HepG2 (cell line): ENCODE measurements around the gene MROH2A. TPM values are rescaled to one million over a fixed set of nuclear protein-coding genes. Genes with fewer than 3 reads are reported as not detected.

Source experiments
- KAT7 ChIP-seq: IDR thresholded peaks from 2 replicates; pipeline ENCODE4 v1.6.1; 2018; ENCODE audit warnings: borderline replicate concordance, missing compliant biosample characterization
- MBD4 ChIP-seq: IDR thresholded peaks from 2 replicates; pipeline ENCODE4 v1.6.1; 2012; ENCODE audit warnings: low read length, inconsistent platforms, borderline replicate concordance
- SETDB1 ChIP-seq: sonication (generic); formaldehyde crosslinking; IDR thresholded peaks from 2 replicates; pipeline ENCODE4 v1.5.1; 2020; ENCODE audit warnings: missing genetic modification reagents, mild to moderate bottlenecking, borderline replicate concordance
- SUZ12 ChIP-seq: fragments of 150-350 bp; IDR thresholded peaks from 2 replicates; pipeline ENCODE4 v1.6.1; 2014; ENCODE audit warnings: low read depth, low read length
- TOE1 ChIP-seq: sonication (generic); formaldehyde crosslinking; IDR thresholded peaks from 2 replicates; pipeline ENCODE4 v1.4.0; 2020; ENCODE audit warnings: mild to moderate bottlenecking, missing genetic modification reagents
- ZEB1 ChIP-seq: IDR thresholded peaks from 2 replicates; pipeline ENCODE4 v1.6.1; 2012; ENCODE audit warnings: mild to moderate bottlenecking, low read depth, inconsistent platforms; ENCODE audit not compliant: insufficient replicate concordance
- ZMYM4 ChIP-seq: sonication (generic); formaldehyde crosslinking; IDR thresholded peaks from 2 replicates; pipeline ENCODE4 v1.8.1; 2023; ENCODE audit warnings: mild to moderate bottlenecking, missing genetic modification reagents
- ZNF12 ChIP-seq: sonication (generic); formaldehyde crosslinking; IDR thresholded peaks from 2 replicates; pipeline ENCODE4 v1.5.0; 2020; ENCODE audit warnings: missing genetic modification reagents
- ZNF616 ChIP-seq: sonication (generic); formaldehyde crosslinking; IDR thresholded peaks from 2 replicates; pipeline ENCODE4 v1.5.0; 2020; ENCODE audit warnings: low read depth, mild to moderate bottlenecking, missing genetic modification reagents
- polyA plus RNA-seq, 8 experiments: library from polyadenylated mRNA; depleted of rRNA in 3 of 8; stranded (reverse) in 7 of 8; unstranded in 1 of 8; fragments of >200 nt; fragmentation: Illumina TruSeq in 4 of 8; extraction: Trizol in 4 of 8; gene quantifications; 2 replicates each; pipeline versions ENCODE4 v1.2.1 to v1.2.3, GENCODE V29; 2011 to 2016; ENCODE audit warnings: low read depth in 4 of 8, missing spikeins in 1 of 8, mixed read lengths in 1 of 8; ENCODE audit not compliant: insufficient read depth in 1 of 8
- total RNA-seq, 5 experiments: library from RNA; depleted of rRNA; stranded (reverse); fragments of >200 nt; fragmentation: Illumina TruSeq; extraction: Trizol; gene quantifications; 2 replicates each; pipeline ENCODE4 v1.2.3, GENCODE V29; 2016; ENCODE audit warnings: low read depth in 1 of 5
- TF ChIP-seq, protein P1 (sequence below): sonication (generic); formaldehyde crosslinking; IDR thresholded peaks from 2 replicates; pipeline ENCODE4 v1.4.0; 2020; ENCODE audit warnings: missing genetic modification reagents
- TF ChIP-seq, protein P2 (sequence below), 2 experiments: sonication (generic) in 1 of 2; formaldehyde crosslinking in 1 of 2; IDR thresholded peaks; 2 replicates each; pipeline versions ENCODE4 v1.6.1 to v1.9.0; 2014 to 2022; ENCODE audit warnings: antibody characterized with exemption in 1 of 2, borderline replicate concordance in 1 of 2, inconsistent platforms in 1 of 2, low read depth in 1 of 2, missing genetic modification reagents in 1 of 2
- TF ChIP-seq, protein P3 (sequence below): sonication (generic); formaldehyde crosslinking; IDR thresholded peaks from 2 replicates; pipeline ENCODE4 v1.4.0; 2020; ENCODE audit warnings: missing genetic modification reagents, borderline replicate concordance

MROH2A gene
- total and polyA plus RNA-seq, 2 of the 13 experiments (the other 11 are each of a cell fraction or from before 2014, with no cell fraction given), result 0.03 to 0.04 TPM

DNA sequence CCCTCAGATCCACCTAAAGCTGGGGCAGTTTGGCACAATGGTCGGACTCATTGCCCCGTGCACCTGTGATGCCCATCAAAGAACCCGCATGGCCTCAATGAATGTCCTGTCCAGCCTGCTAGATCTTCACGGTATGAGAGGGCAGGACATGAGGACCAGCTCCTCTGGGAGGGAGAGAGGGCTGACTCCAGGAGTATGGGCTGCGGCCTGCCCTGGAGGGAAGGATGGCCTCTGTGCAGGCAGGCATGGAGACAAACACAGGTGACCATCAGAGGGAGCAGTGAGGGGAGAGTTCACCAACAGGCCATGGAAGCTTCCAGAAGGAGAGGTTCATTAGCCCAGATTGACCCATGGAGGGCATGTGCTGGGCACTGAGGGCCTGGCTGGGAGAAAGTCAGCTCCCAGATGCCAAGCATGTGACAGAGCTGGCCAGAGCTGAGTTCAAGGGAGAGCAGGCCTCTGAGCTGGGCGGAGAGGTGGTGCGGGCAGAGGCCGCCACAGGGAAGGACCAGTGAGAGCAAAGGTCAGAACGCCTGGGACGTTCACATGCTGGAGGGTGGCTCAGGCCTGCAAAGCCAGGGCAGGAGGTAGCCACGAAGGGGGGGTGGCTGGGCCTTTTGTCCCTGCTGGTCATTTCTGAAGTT is 40.0 kb downstream of the MROH2A start (continued):
- TF ChIP-seq, protein P1, sequence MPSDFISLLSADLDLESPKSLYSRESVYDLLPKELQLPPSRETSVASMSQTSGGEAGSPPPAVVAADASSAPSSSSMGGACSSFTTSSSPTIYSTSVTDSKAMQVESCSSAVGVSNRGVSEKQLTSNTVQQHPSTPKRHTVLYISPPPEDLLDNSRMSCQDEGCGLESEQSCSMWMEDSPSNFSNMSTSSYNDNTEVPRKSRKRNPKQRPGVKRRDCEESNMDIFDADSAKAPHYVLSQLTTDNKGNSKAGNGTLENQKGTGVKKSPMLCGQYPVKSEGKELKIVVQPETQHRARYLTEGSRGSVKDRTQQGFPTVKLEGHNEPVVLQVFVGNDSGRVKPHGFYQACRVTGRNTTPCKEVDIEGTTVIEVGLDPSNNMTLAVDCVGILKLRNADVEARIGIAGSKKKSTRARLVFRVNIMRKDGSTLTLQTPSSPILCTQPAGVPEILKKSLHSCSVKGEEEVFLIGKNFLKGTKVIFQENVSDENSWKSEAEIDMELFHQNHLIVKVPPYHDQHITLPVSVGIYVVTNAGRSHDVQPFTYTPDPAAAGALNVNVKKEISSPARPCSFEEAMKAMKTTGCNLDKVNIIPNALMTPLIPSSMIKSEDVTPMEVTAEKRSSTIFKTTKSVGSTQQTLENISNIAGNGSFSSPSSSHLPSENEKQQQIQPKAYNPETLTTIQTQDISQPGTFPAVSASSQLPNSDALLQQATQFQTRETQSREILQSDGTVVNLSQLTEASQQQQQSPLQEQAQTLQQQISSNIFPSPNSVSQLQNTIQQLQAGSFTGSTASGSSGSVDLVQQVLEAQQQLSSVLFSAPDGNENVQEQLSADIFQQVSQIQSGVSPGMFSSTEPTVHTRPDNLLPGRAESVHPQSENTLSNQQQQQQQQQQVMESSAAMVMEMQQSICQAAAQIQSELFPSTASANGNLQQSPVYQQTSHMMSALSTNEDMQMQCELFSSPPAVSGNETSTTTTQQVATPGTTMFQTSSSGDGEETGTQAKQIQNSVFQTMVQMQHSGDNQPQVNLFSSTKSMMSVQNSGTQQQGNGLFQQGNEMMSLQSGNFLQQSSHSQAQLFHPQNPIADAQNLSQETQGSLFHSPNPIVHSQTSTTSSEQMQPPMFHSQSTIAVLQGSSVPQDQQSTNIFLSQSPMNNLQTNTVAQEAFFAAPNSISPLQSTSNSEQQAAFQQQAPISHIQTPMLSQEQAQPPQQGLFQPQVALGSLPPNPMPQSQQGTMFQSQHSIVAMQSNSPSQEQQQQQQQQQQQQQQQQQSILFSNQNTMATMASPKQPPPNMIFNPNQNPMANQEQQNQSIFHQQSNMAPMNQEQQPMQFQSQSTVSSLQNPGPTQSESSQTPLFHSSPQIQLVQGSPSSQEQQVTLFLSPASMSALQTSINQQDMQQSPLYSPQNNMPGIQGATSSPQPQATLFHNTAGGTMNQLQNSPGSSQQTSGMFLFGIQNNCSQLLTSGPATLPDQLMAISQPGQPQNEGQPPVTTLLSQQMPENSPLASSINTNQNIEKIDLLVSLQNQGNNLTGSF (CRISPR knock-in tag), result no peak
- TF ChIP-seq, protein P2, sequence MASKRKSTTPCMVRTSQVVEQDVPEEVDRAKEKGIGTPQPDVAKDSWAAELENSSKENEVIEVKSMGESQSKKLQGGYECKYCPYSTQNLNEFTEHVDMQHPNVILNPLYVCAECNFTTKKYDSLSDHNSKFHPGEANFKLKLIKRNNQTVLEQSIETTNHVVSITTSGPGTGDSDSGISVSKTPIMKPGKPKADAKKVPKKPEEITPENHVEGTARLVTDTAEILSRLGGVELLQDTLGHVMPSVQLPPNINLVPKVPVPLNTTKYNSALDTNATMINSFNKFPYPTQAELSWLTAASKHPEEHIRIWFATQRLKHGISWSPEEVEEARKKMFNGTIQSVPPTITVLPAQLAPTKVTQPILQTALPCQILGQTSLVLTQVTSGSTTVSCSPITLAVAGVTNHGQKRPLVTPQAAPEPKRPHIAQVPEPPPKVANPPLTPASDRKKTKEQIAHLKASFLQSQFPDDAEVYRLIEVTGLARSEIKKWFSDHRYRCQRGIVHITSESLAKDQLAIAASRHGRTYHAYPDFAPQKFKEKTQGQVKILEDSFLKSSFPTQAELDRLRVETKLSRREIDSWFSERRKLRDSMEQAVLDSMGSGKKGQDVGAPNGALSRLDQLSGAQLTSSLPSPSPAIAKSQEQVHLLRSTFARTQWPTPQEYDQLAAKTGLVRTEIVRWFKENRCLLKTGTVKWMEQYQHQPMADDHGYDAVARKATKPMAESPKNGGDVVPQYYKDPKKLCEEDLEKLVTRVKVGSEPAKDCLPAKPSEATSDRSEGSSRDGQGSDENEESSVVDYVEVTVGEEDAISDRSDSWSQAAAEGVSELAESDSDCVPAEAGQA (IDR thresholded peaks at IDR 0.05; ENCODE audit: low read depth), result no peak
- TF ChIP-seq, protein P2 (CRISPR knock-in tag; IDR thresholded peaks at IDR 0.05; ENCODE audit: borderline replicate concordance), result no peak
- no peak for TF ChIP-seq ZNF12 (CRISPR knock-in tag)
- TF ChIP-seq ZEB1, result no peak
- TF ChIP-seq KAT7 (CRISPR knock-in tag), result no peak
- no peak for TF ChIP-seq MBD4
- TF ChIP-seq TOE1 (CRISPR knock-in tag), result no peak
- no peak for TF ChIP-seq ZNF616
- TF ChIP-seq, protein P3, sequence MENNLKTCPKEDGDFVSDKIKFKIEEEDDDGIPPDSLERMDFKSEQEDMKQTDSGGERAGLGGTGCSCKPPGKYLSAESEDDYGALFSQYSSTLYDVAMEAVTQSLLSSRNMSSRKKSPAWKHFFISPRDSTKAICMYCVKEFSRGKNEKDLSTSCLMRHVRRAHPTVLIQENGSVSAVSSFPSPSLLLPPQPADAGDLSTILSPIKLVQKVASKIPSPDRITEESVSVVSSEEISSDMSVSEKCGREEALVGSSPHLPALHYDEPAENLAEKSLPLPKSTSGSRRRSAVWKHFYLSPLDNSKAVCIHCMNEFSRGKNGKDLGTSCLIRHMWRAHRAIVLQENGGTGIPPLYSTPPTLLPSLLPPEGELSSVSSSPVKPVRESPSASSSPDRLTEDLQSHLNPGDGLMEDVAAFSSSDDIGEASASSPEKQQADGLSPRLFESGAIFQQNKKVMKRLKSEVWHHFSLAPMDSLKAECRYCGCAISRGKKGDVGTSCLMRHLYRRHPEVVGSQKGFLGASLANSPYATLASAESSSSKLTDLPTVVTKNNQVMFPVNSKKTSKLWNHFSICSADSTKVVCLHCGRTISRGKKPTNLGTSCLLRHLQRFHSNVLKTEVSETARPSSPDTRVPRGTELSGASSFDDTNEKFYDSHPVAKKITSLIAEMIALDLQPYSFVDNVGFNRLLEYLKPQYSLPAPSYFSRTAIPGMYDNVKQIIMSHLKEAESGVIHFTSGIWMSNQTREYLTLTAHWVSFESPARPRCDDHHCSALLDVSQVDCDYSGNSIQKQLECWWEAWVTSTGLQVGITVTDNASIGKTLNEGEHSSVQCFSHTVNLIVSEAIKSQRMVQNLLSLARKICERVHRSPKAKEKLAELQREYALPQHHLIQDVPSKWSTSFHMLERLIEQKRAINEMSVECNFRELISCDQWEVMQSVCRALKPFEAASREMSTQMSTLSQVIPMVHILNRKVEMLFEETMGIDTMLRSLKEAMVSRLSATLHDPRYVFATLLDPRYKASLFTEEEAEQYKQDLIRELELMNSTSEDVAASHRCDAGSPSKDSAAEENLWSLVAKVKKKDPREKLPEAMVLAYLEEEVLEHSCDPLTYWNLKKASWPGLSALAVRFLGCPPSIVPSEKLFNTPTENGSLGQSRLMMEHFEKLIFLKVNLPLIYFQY, result no peak
- TF ChIP-seq SUZ12, result no peak
- TF ChIP-seq SETDB1 (CRISPR knock-in tag), result no peak
- no peak for TF ChIP-seq ZMYM4 (CRISPR knock-in tag)
